ENCODE measurements around the gene DCAF6. TPM values are rescaled to one million over a fixed set of nuclear protein-coding genes. Genes with fewer than 3 reads are reported as not detected.

Gene DCAF6
- total RNA-seq, 4 donors from 2014 or later, result 38.2 to 90.3 (median 54.8) TPM

DNA sequence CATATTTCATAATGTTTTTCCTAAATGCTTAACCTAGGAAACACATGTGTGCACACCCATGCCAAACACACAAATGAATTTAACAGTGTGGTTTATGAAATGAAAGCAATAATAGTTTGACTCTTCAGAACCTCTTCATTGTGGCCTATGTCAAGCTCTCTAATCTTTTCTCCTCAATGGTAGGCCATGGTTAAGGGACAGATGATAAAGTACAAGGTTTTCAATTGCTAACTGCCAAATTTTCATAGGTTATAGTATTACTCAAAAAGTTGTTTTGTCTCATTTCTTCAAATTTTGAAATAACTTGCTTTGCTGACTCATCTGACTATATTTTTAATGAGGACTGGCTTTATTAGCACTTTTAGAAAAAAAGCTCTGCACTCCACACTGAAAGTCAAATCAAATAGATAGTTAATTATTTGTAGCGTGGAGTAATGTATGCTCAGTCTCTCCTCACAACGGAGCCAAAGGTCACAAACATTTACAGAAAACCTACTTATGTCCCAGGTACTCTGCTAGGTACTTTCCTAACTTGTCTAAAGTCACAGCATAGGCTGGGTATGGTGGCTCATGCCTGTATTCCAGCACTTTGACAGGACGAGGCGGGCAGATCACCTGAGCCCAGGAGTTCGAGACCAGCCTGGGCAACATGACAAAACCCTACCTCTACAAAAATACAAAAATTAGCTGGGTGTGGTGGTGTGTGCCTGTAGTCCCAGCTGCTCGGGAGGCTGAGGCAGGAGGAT is 19.5 kb upstream of the DCAF6 start:
- no peaks in the 10 kb centered on the region for H3K9me3 ChIP-seq
- DNase-seq (ENCODE audit: low spot score in 2 of 2), result no peak
- H3K27ac ChIP-seq, result no peak overlapping the region
- H3K36me3 ChIP-seq, result peaks cover 18% of the 10 kb centered on the region
- H3K27me3 ChIP-seq, result no peaks in the 10 kb centered on the region
- H3K4me3 ChIP-seq, result no peak overlapping the region
- WGBS, result 95% methylated on average over 6 of the region's 6 CpGs
- no peak for TF ChIP-seq POLR2A (IDR thresholded peaks at IDR 0.05)
- no peak for TF ChIP-seq EP300 (IDR thresholded peaks at IDR 0.05)
- no peak for TF ChIP-seq POLR2AphosphoS5 (IDR thresholded peaks at IDR 0.05)
- TF ChIP-seq, protein P1, sequence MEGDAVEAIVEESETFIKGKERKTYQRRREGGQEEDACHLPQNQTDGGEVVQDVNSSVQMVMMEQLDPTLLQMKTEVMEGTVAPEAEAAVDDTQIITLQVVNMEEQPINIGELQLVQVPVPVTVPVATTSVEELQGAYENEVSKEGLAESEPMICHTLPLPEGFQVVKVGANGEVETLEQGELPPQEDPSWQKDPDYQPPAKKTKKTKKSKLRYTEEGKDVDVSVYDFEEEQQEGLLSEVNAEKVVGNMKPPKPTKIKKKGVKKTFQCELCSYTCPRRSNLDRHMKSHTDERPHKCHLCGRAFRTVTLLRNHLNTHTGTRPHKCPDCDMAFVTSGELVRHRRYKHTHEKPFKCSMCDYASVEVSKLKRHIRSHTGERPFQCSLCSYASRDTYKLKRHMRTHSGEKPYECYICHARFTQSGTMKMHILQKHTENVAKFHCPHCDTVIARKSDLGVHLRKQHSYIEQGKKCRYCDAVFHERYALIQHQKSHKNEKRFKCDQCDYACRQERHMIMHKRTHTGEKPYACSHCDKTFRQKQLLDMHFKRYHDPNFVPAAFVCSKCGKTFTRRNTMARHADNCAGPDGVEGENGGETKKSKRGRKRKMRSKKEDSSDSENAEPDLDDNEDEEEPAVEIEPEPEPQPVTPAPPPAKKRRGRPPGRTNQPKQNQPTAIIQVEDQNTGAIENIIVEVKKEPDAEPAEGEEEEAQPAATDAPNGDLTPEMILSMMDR (IDR thresholded peaks at IDR 0.05), result no peak
- H3K4me1 ChIP-seq, result peaks cover 2% of the 10 kb centered on the region

DNA sequence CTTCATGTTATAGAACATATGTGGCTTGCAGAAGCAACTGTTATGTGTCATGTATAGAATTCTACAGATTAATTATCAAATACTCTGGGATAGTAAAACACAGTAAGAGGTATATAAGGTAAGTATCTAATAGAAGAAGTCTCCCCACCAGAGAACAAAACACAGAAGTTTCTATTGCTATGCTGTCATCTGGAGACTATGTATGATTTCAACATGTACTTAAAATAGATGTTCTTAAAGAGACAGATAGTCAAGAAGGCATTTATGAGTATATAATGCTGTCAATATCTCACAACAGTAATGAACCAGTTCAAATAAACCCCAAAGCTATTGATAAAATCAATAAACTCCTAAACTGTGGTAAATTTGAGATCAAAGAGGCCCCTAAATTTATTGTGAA is 14.5 kb upstream of the DCAF6 start:
- Histone ChIP-seq H3K27ac (no peak overlapping the region), H3K4me3 (no peak overlapping the region), H3K4me1 (peaks cover 9% of the 10 kb centered on the region), H3K36me3 (peaks cover 2% of the 10 kb centered on the region), H3K9me3 (no peaks in the 10 kb centered on the region), H3K27me3 (no peaks in the 10 kb centered on the region)
- DNase-seq (ENCODE audit: low spot score in 2 of 2), result no peak
- TF ChIP-seq POLR2AphosphoS5 (IDR thresholded peaks at IDR 0.05), result no peak
- TF ChIP-seq EP300 (IDR thresholded peaks at IDR 0.05), result no peak

DNA sequence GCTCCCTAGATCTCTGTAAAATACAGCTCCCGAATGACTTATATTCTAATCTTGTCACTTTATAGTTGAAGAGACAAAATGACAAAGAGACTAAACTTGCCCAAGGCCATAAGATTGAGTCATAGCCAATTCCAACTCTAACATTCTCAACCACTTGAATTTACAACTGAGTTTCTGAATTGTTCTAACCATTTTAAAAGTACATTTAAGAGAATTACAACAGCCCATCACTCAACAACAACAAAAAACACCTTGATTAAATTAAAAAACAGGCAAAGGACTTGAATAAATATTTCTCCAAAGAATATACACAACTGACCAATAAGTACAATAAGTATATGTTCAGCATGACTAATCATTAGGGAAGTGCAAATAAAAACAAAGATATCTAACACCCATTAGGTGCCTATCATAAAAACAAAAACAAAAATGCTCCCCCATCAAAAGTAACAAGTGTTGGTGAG is 13.8 kb upstream of the DCAF6 start:
- H3K4me3 ChIP-seq, result no peak overlapping the region
- no peaks in the 10 kb centered on the region for H3K9me3 ChIP-seq
- no peaks in the 10 kb centered on the region for H3K27me3 ChIP-seq
- H3K4me1 ChIP-seq, result peaks cover 10% of the 10 kb centered on the region
- no peak overlapping the region for H3K27ac ChIP-seq
- TF ChIP-seq EP300 (IDR thresholded peaks at IDR 0.05), result no peak
- TF ChIP-seq POLR2A (IDR thresholded peaks at IDR 0.05), result no peak
- TF ChIP-seq POLR2AphosphoS5 (IDR thresholded peaks at IDR 0.05), result no peak
- TF ChIP-seq, protein P1 (IDR thresholded peaks at IDR 0.05), result no peak
- no peak for DNase-seq (ENCODE audit: low spot score in 2 of 2)
- WGBS, result 68% methylated on average over 1 of the region's 1 CpG
- no peaks in the 10 kb centered on the region for H3K36me3 ChIP-seq

DNA sequence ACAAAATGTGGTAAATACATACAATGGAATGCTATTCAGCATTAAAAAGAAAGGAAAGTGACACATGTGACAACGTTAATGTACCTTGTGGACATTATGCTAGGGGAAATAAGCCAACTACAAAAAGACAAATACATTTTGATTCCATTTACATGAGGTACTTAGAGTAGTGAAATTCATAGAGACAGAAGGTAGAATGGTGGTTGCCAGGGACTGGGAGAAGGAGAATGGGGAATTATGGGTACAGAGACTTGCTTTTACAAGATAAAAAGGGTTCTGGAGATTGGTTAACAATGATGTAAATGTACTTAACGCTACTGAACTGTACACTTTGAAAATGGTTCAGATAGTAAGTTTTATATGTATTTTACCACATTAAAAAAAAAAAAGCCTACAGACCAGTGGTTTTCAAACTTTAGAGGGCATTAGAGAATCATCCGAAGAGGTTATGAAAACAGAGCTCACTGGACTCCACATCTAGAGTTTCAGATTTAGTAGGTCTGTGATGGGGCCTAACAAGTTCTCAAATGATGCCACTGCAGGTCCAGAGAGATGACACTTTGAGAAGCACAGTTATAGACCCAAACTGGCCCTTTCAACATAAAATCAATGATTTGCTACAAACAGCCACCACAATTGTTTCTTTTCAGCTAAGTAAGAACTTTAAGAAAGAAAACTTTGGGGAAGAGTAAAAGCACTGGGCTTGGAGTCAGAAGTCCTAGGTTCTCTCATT is 13.0 kb upstream of the DCAF6 start:
- WGBS, result 91% methylated on average over 3 of the region's 3 CpGs
- TF ChIP-seq EP300 (IDR thresholded peaks at IDR 0.05) (no peak), POLR2A (IDR thresholded peaks at IDR 0.05) (no peak), POLR2AphosphoS5 (IDR thresholded peaks at IDR 0.05) (no peak)
- TF ChIP-seq, protein P1 (IDR thresholded peaks at IDR 0.05), result no peak
- Histone ChIP-seq H3K4me1 (peaks cover 13% of the 10 kb centered on the region), H3K27me3 (no peaks in the 10 kb centered on the region), H3K27ac (no peak overlapping the region), H3K4me3 (no peak overlapping the region), H3K36me3 (no peaks in the 10 kb centered on the region), H3K9me3 (no peaks in the 10 kb centered on the region)
- no peak for DNase-seq (ENCODE audit: low spot score in 2 of 2)

DNA sequence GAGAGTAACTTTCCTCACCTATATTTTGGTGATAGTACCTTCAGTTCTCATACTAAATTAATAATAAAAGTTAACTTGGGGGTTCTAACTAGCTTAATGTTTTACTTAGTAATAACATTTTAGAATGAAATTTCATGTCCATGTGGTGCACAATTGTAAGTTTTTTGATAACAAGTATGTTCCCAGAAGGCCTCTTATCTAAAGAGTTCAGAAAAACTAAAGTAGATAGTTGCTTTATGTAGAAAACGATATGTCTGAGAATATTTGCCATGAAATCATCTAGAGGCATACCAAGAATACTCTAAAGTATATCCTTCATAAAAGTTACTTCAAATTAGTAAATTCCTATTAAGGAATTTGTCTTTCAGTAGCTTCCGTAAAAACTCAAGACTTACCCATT is 12.4 kb upstream of the DCAF6 start:
- Histone ChIP-seq H3K9me3 (no peaks in the 10 kb centered on the region), H3K4me3 (no peak overlapping the region), H3K36me3 (no peaks in the 10 kb centered on the region), H3K27me3 (no peaks in the 10 kb centered on the region), H3K27ac (no peak overlapping the region), H3K4me1 (peaks cover 13% of the 10 kb centered on the region)
- DNase-seq (ENCODE audit: low spot score in 2 of 2), result no peak
- 95% methylated on average over 2 of the region's 2 CpGs for WGBS
- no peak for TF ChIP-seq POLR2AphosphoS5 (IDR thresholded peaks at IDR 0.05)
- TF ChIP-seq POLR2A (IDR thresholded peaks at IDR 0.05), result no peak
- TF ChIP-seq EP300 (IDR thresholded peaks at IDR 0.05), result no peak
- TF ChIP-seq, protein P1 (IDR thresholded peaks at IDR 0.05), result no peak
